GM23248 (cell line): ENCODE results near the gene ANAPC7.

Experiments
- EZH2 ChIP-seq: fragments of 200-600 bp; sonication (generic); IDR thresholded peaks from 2 replicates; pipeline ENCODE4 v1.6.1; 2018; ENCODE audit warnings: antibody characterized with exemption, mild to moderate bottlenecking; ENCODE audit not compliant: insufficient read depth, poor library complexity, severe bottlenecking
- EZH2phosphoT487 ChIP-seq: fragments of 200-600 bp; sonication (generic); IDR thresholded peaks from 2 replicates; pipeline ENCODE4 v1.6.1; 2018; ENCODE audit warnings: antibody characterized with exemption, moderate library complexity, mild to moderate bottlenecking, low read depth; ENCODE audit not compliant: insufficient read depth

- no peak for TF ChIP-seq EZH2
- TF ChIP-seq EZH2phosphoT487, result no peak
These were observed 55.7 kb downstream of the ANAPC7 start for GRCh38 chr12:110347767-110348166.
